T-helper 17 cell (primary cell): Measurements from ENCODE around the gene ZFP1. TPM values are rescaled to one million over a fixed set of nuclear protein-coding genes. Genes with fewer than 3 reads are reported as not detected.
A peak's percentile ranks its signal among the peaks of the same experiment; 100 is the strongest.

Experiments
- ATAC-seq: fragments of 150-1000 bp; cut with Tn5 transposase; 2 replicates; pipeline ENCODE4 v1.10.0; 2021; ENCODE audit warnings: mild to moderate bottlenecking, moderate library complexity
- DNase-seq, 3 donors: peaks; one replicate each; pipeline versions ENCODE4 v3.0.0 to v3.0.0-alpha.2; 2020 to 2021
- H3K9me3 ChIP-seq: one replicate; pipeline ENCODE4 v1.7.0; 2013; ENCODE audit warnings: low read length, mild to moderate bottlenecking; ENCODE audit not compliant: control insufficient read depth, poor library complexity, severe bottlenecking
- H3K27ac Mint-ChIP-seq: one replicate; pipeline ENCODE4 v1.8.0; 2022; ENCODE audit warnings: mild to moderate bottlenecking, moderate library complexity, mixed read lengths
- H3K27me3 Mint-ChIP-seq: one replicate; pipeline ENCODE4 v1.8.0; 2022; ENCODE audit warnings: mixed read lengths
- H3K36me3 Mint-ChIP-seq: one replicate; pipeline ENCODE4 v1.8.0; 2022; ENCODE audit warnings: low read depth, mixed read lengths
- H3K4me1 Mint-ChIP-seq: one replicate; pipeline ENCODE4 v1.8.0; 2022; ENCODE audit warnings: mild to moderate bottlenecking, mixed read lengths
- H3K4me3 Mint-ChIP-seq: one replicate; pipeline ENCODE4 v1.8.0; 2022; ENCODE audit warnings: mild to moderate bottlenecking, moderate library complexity, mixed read lengths
- total RNA-seq, 4 donors: library from RNA in 2 of 4; stranded (reverse) in 2 of 4; gene quantifications; one replicate each; pipeline ENCODE4 v1.2.3 and lab custom pipeline; 2022 to 2026

Gene ZFP1
- total RNA-seq (10 to 100 TPM; 10.2 to 10.4 TPM), total RNA-seq (lab: John Stamatoyannopoulos, UW) (11.1 to 30.8 reads per million in 2 donors)

- H3K27me3 Mint-ChIP-seq = no peaks in the 10 kb centered on the region
- peak; percentile 88 to 92 (median 90) for DNase-seq
- H3K36me3 Mint-ChIP-seq = peaks cover 3% of the 10 kb centered on the region
- H3K9me3 ChIP-seq = peaks cover 3% of the 10 kb centered on the region
- peaks cover 4% of the 10 kb centered on the region for H3K4me1 Mint-ChIP-seq
- H3K27ac Mint-ChIP-seq = peak within 1 kb of the TSS; percentile 66
- H3K4me3 Mint-ChIP-seq = peak within 1 kb of the TSS; percentile 86
- peak; percentile 92 for ATAC-seq
Observed at GRCh38 chr16:75148311-75149195, at the start of gene ZFP1. ZFP1 (plus strand) TSS chr16:75148524; CDS start chr16:75152952, 4,428 bp downstream.

GRCh38 chr16:75099075-75099667 is 49.2 kb upstream of the ZFP1 start:
- peaks cover 43% of the 10 kb centered on the region for H3K4me1 Mint-ChIP-seq
- peak overlapping the region; percentile 80 for H3K4me3 Mint-ChIP-seq
- H3K27ac Mint-ChIP-seq = peak overlapping the region; percentile 98
- no peaks in the 10 kb centered on the region for H3K27me3 Mint-ChIP-seq
- no peaks in the 10 kb centered on the region for H3K36me3 Mint-ChIP-seq
- no peaks in the 10 kb centered on the region for H3K9me3 ChIP-seq
- DNase-seq = no peak
- ATAC-seq = no peak

GRCh38 chr16:75099738-75100602 is 48.4 kb upstream of the ZFP1 start:
- Mint-ChIP-seq H3K4me1 (peaks cover 43% of the 10 kb centered on the region), H3K27me3 (no peaks in the 10 kb centered on the region), H3K27ac (peak overlapping the region; percentile 98), H3K36me3 (no peaks in the 10 kb centered on the region), H3K4me3 (peak overlapping the region; percentile 80)
- H3K9me3 ChIP-seq = no peaks in the 10 kb centered on the region
- ATAC-seq (no peak), DNase-seq (no peak)

GRCh38 chr16:75100603-75100990 is 47.7 kb upstream of the ZFP1 start:
- H3K27me3 Mint-ChIP-seq = no peaks in the 10 kb centered on the region
- no peak for DNase-seq
- no peaks in the 10 kb centered on the region for H3K9me3 ChIP-seq
- no peaks in the 10 kb centered on the region for H3K36me3 Mint-ChIP-seq
- peak overlapping the region; percentile 98 for H3K27ac Mint-ChIP-seq
- H3K4me1 Mint-ChIP-seq = peaks cover 46% of the 10 kb centered on the region
- peak overlapping the region; percentile 80 for H3K4me3 Mint-ChIP-seq
- ATAC-seq = no peak

- no peaks in the 10 kb centered on the region for H3K9me3 ChIP-seq
- no peak overlapping the region for H3K4me3 Mint-ChIP-seq
- H3K27ac Mint-ChIP-seq = peak overlapping the region; percentile 98
- no peaks in the 10 kb centered on the region for H3K36me3 Mint-ChIP-seq
- DNase-seq (no peak), ATAC-seq (no peak)
- H3K4me1 Mint-ChIP-seq = peaks cover 50% of the 10 kb centered on the region
- H3K27me3 Mint-ChIP-seq = no peaks in the 10 kb centered on the region
Observed at GRCh38 chr16:75101635-75102034, 46.7 kb upstream of the ZFP1 start.

GRCh38 chr16:75102595-75102994 is 45.7 kb upstream of the ZFP1 start:
- H3K9me3 ChIP-seq = no peaks in the 10 kb centered on the region
- Mint-ChIP-seq H3K27me3 (no peaks in the 10 kb centered on the region), H3K4me3 (no peak overlapping the region), H3K36me3 (no peaks in the 10 kb centered on the region), H3K4me1 (peaks cover 56% of the 10 kb centered on the region), H3K27ac (peak overlapping the region; percentile 98)
- DNase-seq (no peak), ATAC-seq (no peak)

GRCh38 chr16:75103994-75104393 is 44.3 kb upstream of the ZFP1 start:
- peaks cover 3% of the 10 kb centered on the region for H3K36me3 Mint-ChIP-seq
- peak overlapping the region; percentile 98 for H3K27ac Mint-ChIP-seq
- no peaks in the 10 kb centered on the region for H3K9me3 ChIP-seq
- ATAC-seq (no peak), DNase-seq (no peak)
- peaks cover 55% of the 10 kb centered on the region for H3K4me1 Mint-ChIP-seq
- H3K27me3 Mint-ChIP-seq = no peaks in the 10 kb centered on the region
- H3K4me3 Mint-ChIP-seq = no peak overlapping the region

- H3K36me3 Mint-ChIP-seq = peaks cover 3% of the 10 kb centered on the region
- DNase-seq (no peak), ATAC-seq (no peak)
- H3K27me3 Mint-ChIP-seq = no peaks in the 10 kb centered on the region
- peak overlapping the region; percentile 99 for H3K27ac Mint-ChIP-seq
- no peaks in the 10 kb centered on the region for H3K9me3 ChIP-seq
- H3K4me1 Mint-ChIP-seq = peaks cover 58% of the 10 kb centered on the region
- no peak overlapping the region for H3K4me3 Mint-ChIP-seq
Observed at GRCh38 chr16:75104836-75105235, 43.5 kb upstream of the ZFP1 start.

- ATAC-seq = peak; percentile 32
- Mint-ChIP-seq H3K4me3 (peak overlapping the region; percentile 68), H3K36me3 (peaks cover 3% of the 10 kb centered on the region)
Observed at GRCh38 chr16:75105306-75106061, 42.8 kb upstream of the ZFP1 start.

GRCh38 chr16:75106351-75107274 is 41.7 kb upstream of the ZFP1 start:
- H3K4me3 Mint-ChIP-seq = peak overlapping the region; percentile 80
- peaks cover 63% of the 10 kb centered on the region for H3K4me1 Mint-ChIP-seq

More at GRCh38 chr16:75105306-75106061, 42.8 kb upstream of the ZFP1 start:
- Mint-ChIP-seq H3K27ac (peak overlapping the region; percentile 99), H3K27me3 (no peaks in the 10 kb centered on the region), H3K4me1 (peaks cover 58% of the 10 kb centered on the region)
- DNase-seq = no peak
- no peaks in the 10 kb centered on the region for H3K9me3 ChIP-seq

GRCh38 chr16:75107505-75107904 is 40.8 kb upstream of the ZFP1 start:
- Mint-ChIP-seq H3K27ac (peak overlapping the region; percentile 99), H3K36me3 (peaks cover 3% of the 10 kb centered on the region), H3K4me3 (peak overlapping the region; percentile 80), H3K27me3 (no peaks in the 10 kb centered on the region), H3K4me1 (peaks cover 60% of the 10 kb centered on the region)
- ATAC-seq (no peak), DNase-seq (no peak)
- no peaks in the 10 kb centered on the region for H3K9me3 ChIP-seq

More at GRCh38 chr16:75106351-75107274, 41.7 kb upstream of the ZFP1 start:
- H3K9me3 ChIP-seq = no peaks in the 10 kb centered on the region
- peak overlapping the region; percentile 99 for H3K27ac Mint-ChIP-seq
- peaks cover 3% of the 10 kb centered on the region for H3K36me3 Mint-ChIP-seq
- no peaks in the 10 kb centered on the region for H3K27me3 Mint-ChIP-seq
- DNase-seq (no peak), ATAC-seq (no peak)
